ENCODE results near the gene PPP3CA. TPM values are rescaled to one million over a fixed set of nuclear protein-coding genes. Genes with fewer than 3 reads are reported as not detected.
"Not testable (repeated sequence)": the region's sequence is repeated elsewhere in the genome, so short reads cannot be mapped to it uniquely, and the experiment has no call there.

The PPP3CA gene
- total RNA-seq, 1 experiment from 2014 or later, result 40.2 TPM

GRCh38 chr4:101140228-101140627 lies 207.1 kb downstream of the PPP3CA start:
- Histone ChIP-seq H3F3A (ENCODE audit: insufficient read depth, low read depth) (no peaks in the 10 kb centered on the region), H3K4me3 (no peak overlapping the region), H3K4me2 (no peak overlapping the region), H3K9me3 (ENCODE audit: insufficient read depth, low read depth) (no peaks in the 10 kb centered on the region), H4K20me1 (ENCODE audit: insufficient read depth) (no peaks in the 10 kb centered on the region; the same call in 1 of the 2 replicates), H3K79me2 (ENCODE audit: low read depth) (no peaks in the 10 kb centered on the region), H3K9me2 (ENCODE audit: insufficient read depth) (no peaks in the 10 kb centered on the region), H3K36me3 (ENCODE audit: low read depth) (no peaks in the 10 kb centered on the region), H2AFZ (no peak overlapping the region), H3K27me3 (ENCODE audit: insufficient read depth, low read depth) (no peaks in the 10 kb centered on the region), H3K27ac (no peak overlapping the region), H3K4me1 (replicated peaks; ENCODE audit: insufficient read depth) (no peaks in the 10 kb centered on the region)
- intact Hi-C loops (cut with micrococcal nuclease; ENCODE audit: unreplicated experiment), result no loop called here
- no peak for DNase-seq
- TF ChIP-seq CTCF (conservative IDR thresholded peaks at IDR 0.05) (no peak), EZH2 (IDR thresholded peaks at IDR 0.05; ENCODE audit: low read depth) (no peak)
- no TSS peak for BruUV-seq (replicated peaks)
- ChIA-PET POLR2A (ENCODE audit: unreplicated experiment) (no interaction called here), CTCF (no interaction called here)

- Histone ChIP-seq H3K79me2 (ENCODE audit: low read depth) (no peaks in the 10 kb centered on the region), H3K27me3 (ENCODE audit: insufficient read depth, low read depth) (no peaks in the 10 kb centered on the region), H2AFZ (no peak overlapping the region), H3F3A (ENCODE audit: insufficient read depth, low read depth) (no peaks in the 10 kb centered on the region), H3K9me2 (ENCODE audit: insufficient read depth) (no peaks in the 10 kb centered on the region), H4K20me1 (ENCODE audit: insufficient read depth) (no peaks in the 10 kb centered on the region), H3K27ac (no peak overlapping the region), H3K36me3 (ENCODE audit: low read depth) (no peaks in the 10 kb centered on the region), H3K4me3 (no peak overlapping the region), H3K9me3 (ENCODE audit: insufficient read depth, low read depth) (no peaks in the 10 kb centered on the region), H3K4me1 (replicated peaks; ENCODE audit: insufficient read depth) (no peaks in the 10 kb centered on the region), H3K4me2 (no peak overlapping the region)
- no peak for TF ChIP-seq CTCF (conservative IDR thresholded peaks at IDR 0.05)
- no peak for TF ChIP-seq EZH2 (IDR thresholded peaks at IDR 0.05; ENCODE audit: low read depth)
- ChIA-PET POLR2A (ENCODE audit: unreplicated experiment) (no interaction called here), CTCF (no interaction called here)
- DNase-seq, result no peak
- intact Hi-C loops (cut with micrococcal nuclease; ENCODE audit: unreplicated experiment), result no loop called here
- BruUV-seq (replicated peaks), result no TSS peak
These were observed 210.7 kb downstream of the PPP3CA start for GRCh38 chr4:101136373-101137370.

- Histone ChIP-seq H3K4me2 (no peak overlapping the region), H3K27ac (no peak overlapping the region), H3K4me1 (replicated peaks; ENCODE audit: insufficient read depth) (no peaks in the 10 kb centered on the region), H3K79me2 (ENCODE audit: low read depth) (no peaks in the 10 kb centered on the region), H3K9me3 (ENCODE audit: insufficient read depth, low read depth) (no peaks in the 10 kb centered on the region), H3K4me3 (no peak overlapping the region), H4K20me1 (ENCODE audit: insufficient read depth) (no peaks in the 10 kb centered on the region), H2AFZ (no peak overlapping the region), H3K27me3 (ENCODE audit: insufficient read depth, low read depth) (no peaks in the 10 kb centered on the region), H3K36me3 (ENCODE audit: low read depth) (no peaks in the 10 kb centered on the region), H3K9me2 (ENCODE audit: insufficient read depth) (no peaks in the 10 kb centered on the region), H3F3A (ENCODE audit: insufficient read depth, low read depth) (no peaks in the 10 kb centered on the region)
- BruUV-seq (replicated peaks), result no TSS peak
- intact Hi-C loops (cut with micrococcal nuclease; ENCODE audit: unreplicated experiment), result no loop called here
- TF ChIP-seq CTCF (conservative IDR thresholded peaks at IDR 0.05) (no peak), EZH2 (IDR thresholded peaks at IDR 0.05; ENCODE audit: low read depth) (no peak)
- ChIA-PET POLR2A (ENCODE audit: unreplicated experiment) (no interaction called here), CTCF (no interaction called here)
- no peak for DNase-seq
These were observed 211.8 kb downstream of the PPP3CA start for GRCh38 chr4:101135371-101136010.

GRCh38 chr4:101131058-101131457 lies 216.3 kb downstream of the PPP3CA start:
- H2AFZ ChIP-seq; H3K27me3 ChIP-seq (ENCODE audit: insufficient read depth, low read depth); H3K4me2 ChIP-seq; H3K9me2 ChIP-seq (ENCODE audit: insufficient read depth); CTCF ChIA-PET; H3F3A ChIP-seq (ENCODE audit: insufficient read depth, low read depth); H3K4me3 ChIP-seq; H3K27ac ChIP-seq; H3K4me1 ChIP-seq (replicated peaks; ENCODE audit: insufficient read depth); intact Hi-C loops (cut with micrococcal nuclease; ENCODE audit: unreplicated experiment); H3K9me3 ChIP-seq (ENCODE audit: insufficient read depth, low read depth); H3K36me3 ChIP-seq (ENCODE audit: low read depth); H3K79me2 ChIP-seq (ENCODE audit: low read depth); POLR2A ChIA-PET (ENCODE audit: unreplicated experiment); DNase-seq; H4K20me1 ChIP-seq (ENCODE audit: insufficient read depth); BruUV-seq (replicated peaks): not testable (repeated sequence)

GRCh38 chr4:101128898-101129297 lies 218.4 kb downstream of the PPP3CA start:
- H3K27me3 ChIP-seq (ENCODE audit: insufficient read depth, low read depth); H3K79me2 ChIP-seq (ENCODE audit: low read depth); H2AFZ ChIP-seq; DNase-seq; H4K20me1 ChIP-seq (ENCODE audit: insufficient read depth); H3K4me3 ChIP-seq; H3F3A ChIP-seq (ENCODE audit: insufficient read depth, low read depth); H3K27ac ChIP-seq; BruUV-seq (replicated peaks); H3K4me2 ChIP-seq; H3K9me3 ChIP-seq (ENCODE audit: insufficient read depth, low read depth); H3K36me3 ChIP-seq (ENCODE audit: low read depth); H3K9me2 ChIP-seq (ENCODE audit: insufficient read depth); intact Hi-C loops (cut with micrococcal nuclease; ENCODE audit: unreplicated experiment); CTCF ChIA-PET; H3K4me1 ChIP-seq (replicated peaks; ENCODE audit: insufficient read depth): not testable (repeated sequence)
- POLR2A ChIA-PET (ENCODE audit: unreplicated experiment), result interaction anchor here (0.6 kb wide), 1 partner anchor 13 kb away, joined by 3 read pairs; no protein-coding TSS in a partner anchor
